ENCODE results near the gene CHTF18.

GRCh38 chr16:790086-790485 lies 1.7 kb downstream of the CHTF18 start:
- TF ChIP-seq CTCF (IDR thresholded peaks at IDR 0.05; ENCODE audit: insufficient read depth, low read length, poor library complexity, severe bottlenecking): no peak
- no peak for TF ChIP-seq EZH2phosphoT487 (conservative IDR thresholded peaks at IDR 0.05; ENCODE audit: low read length)
